H9 (cell line): ENCODE measurements around the gene ULK4. TPM values are rescaled to one million over a fixed set of nuclear protein-coding genes. Genes with fewer than 3 reads are reported as not detected.

Experiments
- DNase-seq: peaks from one replicate; pipeline ENCODE4 v3.0.0-alpha.2; 2017
- H2AFZ ChIP-seq: one replicate; pipeline ENCODE4 v1.6.1; 2013; ENCODE audit warnings: mild to moderate bottlenecking, low read length, control low read depth, moderate library complexity
- H2AK5ac ChIP-seq: 2 replicates; pipeline ENCODE4 v1.6.1; 2013; ENCODE audit warnings: low read length, control low read depth, mixed read lengths; ENCODE audit not compliant: insufficient read length
- H2BK120ac ChIP-seq: one replicate; pipeline ENCODE4 v1.6.1; 2013; ENCODE audit warnings: low read depth, mild to moderate bottlenecking, low read length, control low read depth, inconsistent platforms; ENCODE audit not compliant: poor library complexity, severe bottlenecking
- H2BK12ac ChIP-seq: 2 replicates; pipeline ENCODE4 v1.6.1; 2013; ENCODE audit warnings: low read length, control low read depth, mixed read lengths, low read depth; ENCODE audit not compliant: insufficient read length
- H2BK15ac ChIP-seq: 2 replicates; pipeline ENCODE4 v1.6.1; 2013; ENCODE audit warnings: low read depth, low read length, control low read depth
- H2BK20ac ChIP-seq: one replicate; pipeline ENCODE4 v1.6.1; 2013; ENCODE audit warnings: low read depth, mild to moderate bottlenecking, low read length, control low read depth, inconsistent platforms; ENCODE audit not compliant: poor library complexity, severe bottlenecking
- H2BK5ac ChIP-seq: 2 replicates; pipeline ENCODE4 v1.6.1; 2013; ENCODE audit warnings: low read length, control low read depth, mixed read lengths; ENCODE audit not compliant: insufficient read length
- H3K14ac ChIP-seq: 2 replicates; pipeline ENCODE4 v1.6.1; 2013; ENCODE audit warnings: low read length, control low read depth; ENCODE audit not compliant: insufficient read depth
- H3K18ac ChIP-seq: 2 replicates; pipeline ENCODE4 v1.6.1; 2013; ENCODE audit warnings: low read depth, mild to moderate bottlenecking, mixed read lengths, low read length, control low read depth; ENCODE audit not compliant: insufficient read length
- H3K23ac ChIP-seq: 2 replicates; pipeline ENCODE4 v1.6.1; 2013; ENCODE audit warnings: low read length, control low read depth, mixed read lengths, low read depth; ENCODE audit not compliant: insufficient read length
- H3K23me2 ChIP-seq: 2 replicates; pipeline ENCODE4 v1.6.1; 2013; ENCODE audit warnings: low read depth, mild to moderate bottlenecking, mixed read lengths, low read length, control low read depth; ENCODE audit not compliant: insufficient read length, poor library complexity, severe bottlenecking
- H3K27ac ChIP-seq: 2 replicates; pipeline ENCODE4 v1.5.1; 2013; ENCODE audit warnings: low read length, control low read depth, mixed read lengths, low read depth; ENCODE audit not compliant: insufficient read length
- H3K27me3 ChIP-seq: 2 replicates; pipeline ENCODE4 v1.6.1; 2013; ENCODE audit warnings: low read length, control low read depth, inconsistent platforms; ENCODE audit not compliant: insufficient read depth
- H3K4ac ChIP-seq: 2 replicates; pipeline ENCODE4 v1.6.1; 2013; ENCODE audit warnings: low read depth, mild to moderate bottlenecking, control low read depth, inconsistent platforms, low read length, moderate library complexity
- H3K4me1 ChIP-seq: 2 replicates; pipeline ENCODE4 v1.6.1; 2013; ENCODE audit warnings: low read length, control low read depth, inconsistent platforms; ENCODE audit not compliant: insufficient read depth
- H3K4me2 ChIP-seq: 2 replicates; pipeline ENCODE4 v1.6.1; 2013; ENCODE audit warnings: low read length, control low read depth, mixed read lengths; ENCODE audit not compliant: insufficient read length, insufficient read depth
- H3K56ac ChIP-seq: 2 replicates; pipeline ENCODE4 v1.6.1; 2013; ENCODE audit warnings: low read depth, mild to moderate bottlenecking, mixed read lengths, low read length, control low read depth; ENCODE audit not compliant: insufficient read length
- H3K79me1 ChIP-seq: 2 replicates; pipeline ENCODE4 v1.6.1; 2013; ENCODE audit warnings: low read depth, mild to moderate bottlenecking, moderate library complexity, low read length, control low read depth, inconsistent platforms; ENCODE audit not compliant: insufficient read depth, poor library complexity, severe bottlenecking
- H3K79me2 ChIP-seq: 2 replicates; pipeline ENCODE4 v1.6.1; 2013; ENCODE audit warnings: low read length, control low read depth, inconsistent platforms; ENCODE audit not compliant: insufficient read depth
- H3K9ac ChIP-seq: 2 replicates; pipeline ENCODE4 v1.6.1; 2013; ENCODE audit warnings: low read length, control low read depth, mixed read lengths; ENCODE audit not compliant: insufficient read length; ENCODE audit errors: extremely low read depth
- H3K9me3 ChIP-seq: one replicate; pipeline ENCODE4 v1.6.1; 2013; ENCODE audit warnings: low read depth, low read length, inconsistent platforms; ENCODE audit not compliant: control insufficient read depth
- H3T11ph ChIP-seq: one replicate; pipeline ENCODE4 v1.6.1; 2013; ENCODE audit warnings: mild to moderate bottlenecking, low read length, control low read depth, inconsistent platforms
- H4K20me1 ChIP-seq: one replicate; pipeline ENCODE4 v1.6.1; 2013; ENCODE audit not compliant: control insufficient read depth, insufficient read length, insufficient read depth
- H4K5ac ChIP-seq: 2 replicates; pipeline ENCODE4 v1.6.1; 2013; ENCODE audit warnings: low read depth, mild to moderate bottlenecking, mixed read lengths, low read length, control low read depth; ENCODE audit not compliant: insufficient read length
- H4K8ac ChIP-seq: replicated peaks from 2 replicates; pipeline ENCODE4 v1.6.1; 2013; ENCODE audit warnings: low read length, control low read depth, mixed read lengths, low read depth; ENCODE audit not compliant: insufficient read length
- H4K91ac ChIP-seq: 2 replicates; pipeline ENCODE4 v1.6.1; 2013; ENCODE audit warnings: low read depth, mild to moderate bottlenecking, moderate library complexity, mixed read lengths, low read length, control low read depth; ENCODE audit not compliant: insufficient read length
- H3K27ac Mint-ChIP-seq, 3 experiments: 2 replicates in 2 of 3; 3 replicates in 1 of 3; pipeline ENCODE4 v1.8.0; 2020 to 2021; ENCODE audit warnings: mixed read lengths in 3 of 3, mild to moderate bottlenecking in 1 of 3, moderate library complexity in 1 of 3
- H3K27me3 Mint-ChIP-seq: 2 replicates; pipeline ENCODE4 v1.8.0; 2021; ENCODE audit warnings: low read depth, mild to moderate bottlenecking, moderate library complexity, mixed read lengths
- H3K36me3 Mint-ChIP-seq, 3 experiments: 2 replicates in 2 of 3; 3 replicates in 1 of 3; pipeline ENCODE4 v1.8.0; 2020 to 2021; ENCODE audit warnings: low read depth in 3 of 3, mixed read lengths in 3 of 3; ENCODE audit not compliant: insufficient read depth in 1 of 3
- H3K4me1 Mint-ChIP-seq, 2 experiments: 2 replicates each; pipeline ENCODE4 v1.8.0; 2020; ENCODE audit warnings: mixed read lengths in 2 of 2
- H3K4me3 Mint-ChIP-seq, 2 experiments: 2 replicates in 1 of 2; 3 replicates in 1 of 2; pipeline ENCODE4 v1.8.0; 2020 to 2021; ENCODE audit warnings: mild to moderate bottlenecking in 2 of 2, mixed read lengths in 2 of 2, moderate library complexity in 1 of 2
- H3K9me3 Mint-ChIP-seq, 2 experiments: 2 replicates in 1 of 2; 3 replicates in 1 of 2; pipeline ENCODE4 v1.8.0; 2020; ENCODE audit warnings: mild to moderate bottlenecking in 2 of 2, mixed read lengths in 2 of 2, moderate library complexity in 1 of 2
- CTCF ChIP-seq: fragments of 200-600 bp; sonication (generic); conservative IDR thresholded peaks from 3 replicates; pipeline ENCODE4 v1.8.0; 2021; ENCODE audit warnings: antibody characterized with exemption, mild to moderate bottlenecking
- total RNA-seq: library from RNA; stranded (reverse); gene quantifications from 2 replicates; pipeline ENCODE4 v1.2.1, GENCODE V29; 2021

ULK4 gene
- total RNA-seq, 1 experiment from 2014 or later = 12.9 TPM

- Histone ChIP-seq H3K4me1 (peaks cover 5% of the 10 kb centered on the region; the same call in 1 of the 2 replicates), H3K79me2 (peaks cover 62% of the 10 kb centered on the region), H2BK15ac (no peak overlapping the region), H4K8ac (no peak overlapping the region), H2AFZ (no peak overlapping the region), H2BK120ac (no peak overlapping the region), H3K79me1 (no peaks in the 10 kb centered on the region), H2AK5ac (no peak overlapping the region), H3K27me3 (no peaks in the 10 kb centered on the region), H3T11ph (no peak overlapping the region), H2BK20ac (no peak overlapping the region), H3K9me3 (no peaks in the 10 kb centered on the region), H3K23me2 (peaks cover 22% of the 10 kb centered on the region), H3K9ac (no peak overlapping the region), H3K18ac (no peak overlapping the region), H3K4me2 (peak overlapping the region; percentile 63), H4K20me1 (no peaks in the 10 kb centered on the region), H3K4ac (no peak overlapping the region), H2BK12ac (no peak overlapping the region), H3K56ac (no peak overlapping the region), H3K23ac (no peak overlapping the region), H3K27ac (no peak overlapping the region), H2BK5ac (no peak overlapping the region), H4K5ac (no peak overlapping the region), H3K14ac (no peak overlapping the region), H4K91ac (no peak overlapping the region)
- no peak for DNase-seq
- H3K27me3 Mint-ChIP-seq = no peaks in the 10 kb centered on the region; the same call in 1 of the 2 replicates
- H3K27ac Mint-ChIP-seq = peak overlapping the region in 2 of 3 experiments; percentile 77 to 90; a peak in 2 of 7 replicates
- peak overlapping the region; percentile 78 to 93 for H3K4me3 Mint-ChIP-seq
- peak; percentile 53; the same call in 2 of the 3 replicates for TF ChIP-seq CTCF
- no peaks in the 10 kb centered on the region for H3K9me3 Mint-ChIP-seq
- peaks cover 3 to 9% (median 7%) of the 10 kb centered on the region in 3 experiments; a peak in 5 of 7 replicates for H3K36me3 Mint-ChIP-seq
- H3K4me1 Mint-ChIP-seq = peaks cover 61 to 69% of the 10 kb centered on the region in 2 experiments
Observed at GRCh38 chr3:41202834-41203345, 759.0 kb downstream of the ULK4 start.
